ENCODE data around the gene RECQL5.

RECQL5 gene

DNA sequence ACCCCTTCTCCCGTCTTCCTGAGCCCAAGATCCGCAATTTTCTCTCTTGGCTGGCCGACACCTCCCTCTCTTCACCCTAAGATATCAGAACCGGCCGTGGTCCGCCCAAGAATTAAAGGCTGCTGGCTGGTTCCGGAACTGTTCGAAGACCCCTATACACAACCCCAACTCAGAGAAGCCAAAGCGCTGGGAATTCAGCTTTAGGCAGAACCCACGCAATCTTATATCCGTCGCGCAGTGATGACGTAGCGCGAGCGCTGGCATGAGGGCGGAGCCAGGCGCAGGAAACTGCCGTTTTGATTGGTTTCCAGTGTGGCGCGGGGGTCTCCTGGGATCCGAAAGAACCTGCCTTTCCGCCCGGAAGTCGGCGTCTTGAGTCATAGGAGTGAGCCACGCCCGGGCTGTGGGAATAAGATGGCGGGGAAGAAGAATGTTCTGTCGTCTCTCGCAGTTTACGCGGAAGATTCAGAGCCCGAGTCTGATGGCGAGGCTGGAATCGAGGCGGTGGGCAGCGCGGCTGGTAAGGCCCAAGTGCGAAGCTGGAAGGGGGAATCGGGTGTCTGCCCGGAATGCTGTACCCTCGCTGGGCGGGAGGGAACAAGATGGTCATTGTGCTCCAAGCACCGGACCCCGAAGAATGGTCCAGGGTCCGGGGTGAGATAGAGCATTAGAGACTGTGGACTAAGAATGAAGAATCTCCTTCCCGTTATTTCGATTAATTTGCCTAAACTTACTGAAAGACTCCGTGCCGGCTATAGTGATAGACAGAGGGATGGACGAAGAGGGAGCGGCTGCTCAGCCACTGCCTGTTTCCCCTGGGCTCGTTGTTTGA, at the start of gene RECQL5, which contains the start of gene SAP30BP:
Gene RECQL5 (minus strand): TSS at position 196 of the 832 bp plus-strand sequence. CDS start 597 bp downstream, outside the sequence.
Gene SAP30BP (plus strand): TSS at position 380 of the 832 bp plus-strand sequence. CDS start 35 bp downstream, at position 415.
- peak; percentile 98 for DNase-seq

DNA sequence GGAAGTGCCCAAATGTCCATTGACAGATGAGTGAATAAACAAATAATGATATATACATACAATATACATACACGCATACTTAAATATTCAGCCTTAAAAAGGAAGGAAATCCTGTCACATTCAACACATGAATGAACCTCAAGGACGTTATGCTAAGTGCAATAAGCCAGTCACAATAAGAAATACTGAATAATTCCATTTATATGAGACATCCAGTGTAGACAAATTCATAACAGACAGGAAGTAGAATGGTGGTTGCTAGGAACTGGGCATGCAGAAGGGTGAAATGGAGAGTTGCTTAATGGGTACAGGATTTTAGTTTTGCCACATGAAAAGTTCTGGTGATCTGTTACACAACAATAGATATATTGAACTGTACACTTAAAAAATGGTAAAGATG, 45.5 kb upstream of the RECQL5 start:
- DNase-seq = no peak

DNA sequence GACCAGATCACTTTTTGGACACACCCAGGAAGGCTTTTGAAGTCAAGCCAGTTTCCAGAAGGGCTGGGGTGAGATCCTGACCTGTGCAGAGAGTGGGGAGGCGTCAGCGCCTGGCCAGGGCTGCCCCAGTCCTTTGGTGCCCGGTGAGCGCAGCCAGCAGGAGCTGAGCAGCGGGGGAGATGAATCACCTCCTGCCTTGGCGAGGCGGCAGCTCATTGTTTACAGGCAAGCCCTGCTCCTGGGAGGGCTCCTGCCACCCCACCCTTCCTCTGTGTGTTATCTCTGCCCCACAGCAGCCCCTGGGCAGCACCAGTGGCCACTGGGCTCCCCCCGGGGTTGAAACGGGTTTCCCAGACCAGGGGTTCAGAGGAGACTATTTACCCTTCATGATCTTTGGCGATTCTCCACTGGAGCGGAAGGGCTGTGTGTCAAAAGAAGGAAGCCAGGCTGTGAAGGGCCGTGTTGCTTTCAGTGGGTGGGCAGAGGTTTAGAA, 40.2 kb upstream of the RECQL5 start:
- no peak for DNase-seq

DNA sequence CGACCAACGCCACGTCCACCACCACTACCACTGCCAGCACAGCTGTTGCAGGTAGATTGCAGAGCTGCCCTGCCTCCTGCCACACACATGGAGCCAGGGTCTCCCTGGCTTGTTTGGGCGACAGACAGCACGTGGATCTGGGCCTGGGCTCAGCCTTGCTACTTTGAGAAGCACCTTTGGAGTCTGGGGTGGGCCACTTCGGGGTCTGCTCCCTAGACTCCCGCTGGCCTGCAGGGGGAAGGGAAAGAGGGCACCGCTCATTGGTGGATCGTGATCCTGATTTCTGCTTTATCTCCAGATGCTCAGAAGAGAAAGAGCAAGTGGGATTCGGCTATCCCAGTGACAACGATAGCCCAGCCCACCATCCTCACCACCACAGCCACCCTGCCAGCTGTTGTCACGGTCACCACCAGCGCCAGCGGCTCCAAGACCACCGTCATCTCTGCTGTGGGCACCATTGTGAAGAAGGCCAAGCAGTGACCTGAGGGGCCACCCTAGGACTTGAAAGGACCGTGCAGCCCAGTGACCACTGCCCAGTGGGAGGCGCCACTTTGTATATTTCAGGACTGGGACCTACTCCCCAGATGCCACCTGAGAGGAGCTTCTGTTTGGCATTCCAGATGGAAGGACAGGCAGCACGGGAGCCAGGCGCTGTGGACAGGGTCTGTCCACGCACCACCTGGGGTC, 39.2 kb upstream of the RECQL5 start:
- DNase-seq = no peak

DNA sequence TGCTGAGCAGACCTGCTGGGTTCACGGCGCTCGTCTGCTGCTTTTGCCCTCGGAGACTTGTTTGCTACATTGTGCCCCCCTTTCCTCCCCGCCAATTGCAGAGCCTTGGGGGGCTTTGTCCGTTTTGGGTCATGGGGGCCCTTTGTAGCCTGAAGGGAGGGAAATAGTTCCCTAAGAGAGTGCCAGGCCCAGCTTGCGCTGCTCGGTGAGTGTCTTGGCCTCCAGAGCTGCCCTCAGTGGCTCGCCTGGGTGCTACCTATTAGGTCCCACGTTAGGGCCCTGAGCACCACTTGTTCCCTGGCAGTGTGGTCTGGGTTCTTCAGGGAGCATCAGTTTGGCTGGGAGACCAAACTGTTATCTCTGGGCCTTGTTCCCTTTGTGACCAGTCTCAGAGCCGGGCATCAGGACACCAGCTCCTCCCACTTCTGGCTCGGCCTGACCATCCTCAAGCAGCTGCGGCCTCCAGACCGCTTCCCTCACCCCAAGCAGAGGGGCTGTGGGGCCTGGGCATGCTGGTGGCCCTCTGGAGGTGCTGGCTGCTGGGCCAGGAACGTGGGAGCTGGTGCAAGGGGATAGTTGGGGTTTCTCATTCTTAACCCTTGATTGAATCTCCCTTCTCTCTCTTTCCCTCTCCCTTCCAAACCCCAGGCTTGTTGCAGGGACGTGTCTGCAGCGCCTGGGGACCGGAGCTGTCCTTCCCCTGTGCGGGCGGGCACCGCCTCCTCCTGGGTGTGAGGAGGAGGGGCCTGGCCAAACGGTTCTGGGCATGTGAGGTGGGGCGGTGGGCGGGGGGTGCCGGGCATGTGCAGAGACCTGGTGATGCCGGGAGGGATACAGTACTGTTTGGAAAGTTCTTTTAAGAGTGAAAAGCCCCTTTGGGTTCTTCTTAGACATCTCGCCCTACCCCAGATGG, 38.3 kb upstream of the RECQL5 start:
- DNase-seq = no peak

DNA sequence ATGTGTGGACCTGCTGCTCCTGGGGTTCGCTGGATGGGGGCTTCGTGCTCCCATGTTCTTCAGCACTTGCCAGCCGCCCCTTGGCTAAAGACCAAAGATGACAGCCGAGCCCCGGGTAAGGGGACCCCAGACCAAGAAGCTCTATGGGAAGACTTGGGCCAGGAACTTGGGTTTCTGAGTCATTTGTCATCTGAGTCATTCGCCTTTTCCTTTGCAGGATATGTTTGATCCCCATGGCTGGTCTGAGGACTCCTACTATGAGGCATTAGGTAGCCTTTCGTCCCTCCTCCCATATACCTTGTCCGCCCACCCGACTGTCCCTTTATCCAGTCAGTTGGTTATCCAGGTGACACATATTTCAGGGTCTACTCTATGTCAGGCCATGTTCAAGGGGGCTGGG, 36.6 kb upstream of the RECQL5 start:
- no peak for DNase-seq

DNA sequence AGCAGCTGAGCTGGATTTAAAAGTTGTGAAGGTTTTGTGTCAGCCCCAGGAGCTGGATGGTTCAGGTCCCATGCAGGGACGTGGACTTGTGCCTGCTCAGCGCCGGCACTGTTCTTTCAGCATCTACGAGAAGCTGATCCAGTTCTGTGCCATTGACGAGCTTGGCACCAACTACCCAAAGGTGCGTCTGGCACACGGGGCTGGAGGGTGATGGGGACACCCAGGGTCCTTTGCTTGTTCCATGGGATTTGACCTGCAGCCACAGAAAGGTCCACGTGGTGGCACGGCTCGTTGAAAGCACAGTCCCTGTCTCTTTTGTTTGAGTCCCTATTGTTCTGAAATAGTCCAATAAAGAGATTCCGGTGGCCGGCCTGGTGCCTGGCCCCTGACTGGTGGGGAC, 36.2 kb upstream of the RECQL5 start:
- DNase-seq = no peak

DNA sequence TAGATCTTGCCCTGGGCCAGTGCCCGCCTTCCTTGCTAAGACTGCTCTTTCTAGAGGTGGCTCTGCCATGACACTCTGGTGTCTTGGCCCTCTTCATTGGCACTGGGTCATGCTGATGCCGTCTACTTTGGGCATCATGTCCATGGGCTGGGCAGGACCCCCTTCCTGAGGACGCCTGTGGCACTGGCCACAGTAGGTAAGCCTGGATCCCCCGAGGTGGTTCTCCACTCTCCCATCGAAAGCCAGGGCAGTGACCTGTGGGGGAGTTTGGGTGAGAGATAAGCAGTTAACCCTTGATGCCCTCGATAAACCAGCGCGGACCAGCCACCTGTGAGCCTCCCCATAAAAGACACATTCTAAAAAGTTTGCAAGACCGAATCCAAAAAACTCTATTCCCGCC, 34.3 kb upstream of the RECQL5 start:
- no peak for DNase-seq

DNA sequence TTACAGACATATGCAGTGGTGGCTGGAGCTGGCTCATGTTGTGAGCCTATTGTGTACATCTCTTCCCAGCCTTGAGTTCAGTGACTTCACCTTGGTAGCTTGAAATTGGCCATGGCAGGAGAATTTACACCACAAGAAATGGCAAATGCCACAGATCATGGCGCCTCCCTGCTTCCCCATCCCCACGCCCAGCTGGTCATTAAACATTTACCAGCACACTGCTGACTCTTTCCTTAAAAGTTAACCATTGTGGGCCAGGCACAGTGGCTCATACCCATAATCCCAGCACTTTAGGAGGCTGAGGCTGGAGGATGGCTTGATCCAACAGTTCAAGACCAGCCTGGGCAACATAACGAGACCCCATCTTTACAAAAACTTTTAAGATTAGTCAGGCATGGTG, 31.7 kb upstream of the RECQL5 start:
- no peak for DNase-seq

DNA sequence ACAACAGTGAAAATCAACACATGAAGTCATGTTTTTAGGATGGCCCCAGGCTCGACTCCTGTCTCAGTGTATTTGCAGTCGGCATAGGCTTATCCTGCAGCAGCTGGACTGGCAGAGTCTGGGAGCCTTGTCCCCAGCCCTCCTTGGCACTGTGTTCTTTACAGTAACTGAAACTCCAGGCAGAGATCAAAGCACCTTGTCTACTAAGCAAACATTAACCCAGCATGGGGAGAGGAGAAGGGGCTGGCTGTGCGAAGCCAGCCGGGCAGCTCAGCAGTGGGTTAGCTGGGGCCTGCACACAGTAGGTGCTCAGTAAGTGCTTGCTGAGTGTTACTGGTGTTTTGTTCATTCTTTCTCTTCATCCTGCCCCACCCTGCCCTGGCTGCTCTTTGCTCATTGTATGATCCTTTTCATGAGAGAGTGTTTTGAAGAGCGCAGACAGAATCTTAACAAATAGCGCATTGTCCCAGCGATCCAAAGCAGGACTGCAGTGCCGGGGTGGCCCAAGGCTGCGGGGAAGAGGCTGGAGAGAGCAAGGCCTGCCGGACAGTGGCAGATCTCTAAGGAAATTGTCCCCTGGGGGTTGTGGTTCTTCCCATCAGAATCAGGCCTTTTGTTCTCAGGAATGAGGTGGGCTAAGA, 30.8 kb upstream of the RECQL5 start:
- DNase-seq = no peak

DNA sequence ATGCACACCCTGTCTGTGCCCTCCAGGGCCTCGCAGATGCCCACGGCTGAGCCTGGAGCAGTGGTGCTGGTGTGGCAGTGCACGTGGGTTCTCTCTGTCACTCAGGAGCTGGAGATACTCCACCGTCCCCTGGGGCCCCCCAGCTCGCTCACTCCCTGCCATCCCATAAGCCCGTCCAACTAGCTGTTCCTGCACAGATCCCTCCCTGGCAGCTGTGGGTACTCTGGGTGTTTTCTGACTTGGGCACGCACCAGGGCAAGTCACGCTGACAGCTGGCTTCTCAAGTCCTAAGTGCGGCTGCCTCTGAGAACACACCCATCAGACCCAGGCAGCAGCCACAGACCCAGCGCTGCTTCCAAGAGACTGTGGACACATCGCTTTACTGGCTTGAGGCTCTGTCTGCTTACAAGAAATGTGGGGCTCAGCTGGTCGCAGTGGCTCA, 28.9 kb upstream of the RECQL5 start:
- no peak for DNase-seq

DNA sequence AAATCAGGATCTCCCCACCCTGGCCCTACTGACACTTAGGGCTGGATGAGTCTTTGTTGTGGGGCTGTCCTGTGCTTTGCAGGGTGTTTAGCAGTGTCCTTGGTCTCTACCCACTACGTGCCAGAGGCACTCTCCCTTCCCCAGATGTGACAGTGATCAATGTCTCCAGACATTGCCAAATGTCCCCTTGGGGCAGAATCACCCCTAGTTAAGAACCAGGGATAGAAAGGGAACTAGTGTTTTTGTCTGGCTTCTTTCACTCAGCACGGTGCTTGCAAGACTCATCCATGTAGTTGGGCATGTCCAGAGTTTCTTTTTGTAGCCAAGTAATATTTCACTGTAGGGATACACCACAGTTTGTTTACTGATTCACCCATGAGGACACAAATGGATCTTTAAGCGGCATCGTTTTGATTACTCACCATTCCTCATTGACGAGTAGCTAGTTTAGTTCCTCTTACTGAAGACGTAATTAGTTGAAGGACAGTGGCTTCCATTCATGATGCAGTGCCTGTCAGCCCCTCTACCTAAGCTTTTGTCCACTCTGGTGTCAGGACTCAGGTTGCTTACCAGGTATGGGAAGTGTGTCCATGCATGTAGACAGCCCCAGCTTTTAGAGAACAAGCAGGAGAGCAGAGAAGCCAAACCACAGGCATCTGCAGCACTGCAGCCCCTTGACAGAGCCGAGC, 28.3 kb upstream of the RECQL5 start:
- DNase-seq = peak; percentile 37

DNA sequence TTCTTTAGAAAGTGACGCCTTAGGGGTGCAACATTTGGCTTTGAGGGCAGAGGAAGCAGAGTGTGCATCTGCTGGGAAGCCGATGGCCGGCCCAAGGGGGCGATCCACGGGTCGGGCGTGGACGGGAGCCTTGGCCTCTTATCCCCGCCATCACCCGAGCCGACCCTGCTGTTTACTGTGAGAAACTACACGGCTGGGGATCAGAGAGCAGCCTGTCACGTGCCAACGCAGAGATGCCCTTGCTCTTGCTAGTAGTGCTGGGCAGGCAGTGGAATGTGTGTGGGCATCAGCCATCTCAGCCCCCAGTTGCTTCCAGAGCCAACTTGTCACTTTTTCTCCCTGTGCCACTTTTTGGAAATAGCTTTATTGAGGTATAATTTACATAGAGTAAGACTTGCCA, 27.6 kb upstream of the RECQL5 start:
- DNase-seq = no peak

DNA sequence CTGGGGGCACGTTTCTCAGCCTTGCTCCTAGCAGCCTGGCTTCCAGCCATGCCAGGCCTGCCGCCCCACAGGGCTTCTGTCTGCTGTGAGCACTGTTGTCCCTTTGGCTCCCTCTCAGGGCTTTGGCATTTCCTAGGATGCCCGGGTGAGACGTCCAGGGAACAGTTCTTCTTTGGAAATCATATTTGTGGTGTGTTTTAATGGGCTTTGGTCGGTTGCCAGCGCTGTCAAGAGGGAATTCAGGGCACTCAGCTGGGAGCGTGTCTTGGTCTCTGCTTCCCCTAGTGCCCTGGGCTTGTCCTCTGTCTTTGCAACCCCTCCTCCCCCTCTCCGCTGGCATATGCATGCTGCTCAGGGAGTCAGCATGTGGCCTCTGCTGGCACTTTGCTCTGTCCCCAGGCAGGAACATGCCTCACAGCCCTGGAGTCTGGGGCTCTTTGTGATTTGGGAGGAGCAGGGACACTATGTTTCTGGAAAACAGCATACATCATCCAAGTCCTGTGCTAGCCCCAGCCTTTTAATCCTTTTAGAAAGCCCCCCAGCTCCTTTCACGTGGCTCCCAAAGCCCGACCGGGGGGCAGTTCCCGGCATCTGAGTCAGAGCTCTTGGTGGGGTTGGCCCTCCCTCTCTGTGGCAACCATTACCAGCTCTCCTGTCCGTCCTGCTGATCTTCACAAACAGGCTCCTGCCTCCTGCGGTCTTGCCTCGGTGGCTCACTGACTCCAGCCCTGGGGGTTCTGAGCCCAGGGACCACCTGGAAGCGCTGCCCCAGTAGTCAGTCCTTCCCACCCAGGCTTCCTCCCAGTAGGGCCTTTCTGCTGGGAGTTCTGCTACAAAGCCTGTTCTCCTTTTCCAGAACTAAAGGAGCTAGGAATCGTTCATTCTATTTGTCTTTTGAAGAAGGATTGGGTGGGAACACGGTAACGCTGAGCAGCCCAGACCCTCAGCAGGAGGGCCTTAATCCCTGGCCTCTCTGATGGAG, 26.8 kb upstream of the RECQL5 start:
- peak; percentile 90 for DNase-seq

DNA sequence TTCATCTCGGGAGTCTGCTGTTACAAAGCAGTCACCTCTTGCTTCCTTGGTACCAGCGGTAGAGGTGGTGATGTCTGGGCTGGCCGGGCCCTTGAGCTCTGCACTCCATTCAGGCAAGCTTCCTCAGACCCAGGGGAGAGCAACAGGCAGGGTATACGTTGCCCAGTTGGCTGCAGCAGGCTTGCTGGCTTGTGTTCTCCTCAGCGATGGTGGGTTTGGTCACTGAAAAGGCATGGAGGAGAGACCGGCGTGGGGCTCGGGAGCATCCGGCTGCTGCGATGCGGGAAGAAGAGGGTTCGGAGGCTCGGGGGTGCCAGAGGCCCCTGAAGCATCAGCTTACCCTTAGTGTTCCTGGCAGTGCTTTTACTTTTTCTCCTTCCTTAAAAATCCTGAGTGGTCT, 26.0 kb upstream of the RECQL5 start:
- no peak for DNase-seq

DNA sequence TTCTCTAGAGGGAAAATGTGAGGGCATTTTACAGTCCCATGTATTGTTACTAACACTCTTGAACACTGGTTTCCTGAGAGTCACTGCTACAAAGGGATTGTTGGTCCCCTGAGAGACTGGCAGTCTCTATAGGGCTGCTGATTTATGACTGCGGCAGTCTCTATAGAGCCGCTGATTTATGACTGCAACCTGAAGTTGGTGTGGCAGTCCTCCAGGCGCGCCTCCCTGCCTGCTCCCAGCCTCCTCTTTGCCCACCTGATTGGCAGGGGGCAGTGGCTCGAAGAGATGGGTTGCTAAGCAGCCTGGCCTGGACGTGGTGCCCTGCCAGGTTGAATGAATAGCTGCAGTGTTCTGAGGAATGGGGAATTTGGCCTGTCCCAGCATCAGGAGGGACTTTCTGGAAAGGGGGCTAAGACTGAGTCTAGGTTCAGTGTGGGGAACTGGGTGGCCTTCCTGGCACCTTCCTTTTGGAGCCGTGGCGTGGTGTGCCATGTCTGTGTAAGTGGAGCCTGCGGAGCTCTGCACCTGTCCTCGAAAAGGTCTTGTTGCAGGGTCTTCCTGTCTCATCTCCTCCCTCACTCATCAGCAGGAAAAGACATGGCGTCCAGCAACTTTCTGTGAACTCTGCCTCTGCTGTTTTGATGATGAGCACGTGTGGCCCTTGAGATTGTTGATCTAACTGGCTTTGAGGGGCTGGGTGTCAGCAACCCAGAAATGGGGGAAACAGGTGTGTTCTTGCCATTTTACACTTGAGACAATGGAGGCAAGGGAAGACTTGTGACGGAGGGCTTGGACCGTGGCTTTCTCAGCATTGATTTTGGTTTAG, 25.1 kb upstream of the RECQL5 start:
- no peak for DNase-seq

DNA sequence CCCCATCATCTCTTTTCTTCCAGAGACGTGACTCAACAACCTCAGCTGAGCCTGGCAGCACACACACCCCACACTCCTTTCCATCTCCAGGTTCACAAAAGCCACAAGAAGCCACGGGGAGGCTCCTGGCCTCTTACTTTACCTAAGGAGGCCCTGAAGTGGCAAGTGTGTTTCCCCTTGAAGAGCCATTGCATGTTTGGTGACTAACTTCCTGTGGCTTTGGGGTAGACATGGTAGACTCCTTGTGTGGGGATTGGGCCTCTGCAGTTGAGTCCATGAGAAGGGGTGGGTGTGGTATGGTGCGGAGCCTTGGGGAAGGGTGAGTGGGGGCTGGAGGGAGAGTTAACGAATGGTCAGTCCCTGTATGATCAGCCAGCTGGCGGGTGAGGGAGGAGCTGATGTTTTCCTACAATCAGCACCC, 24.4 kb upstream of the RECQL5 start:
- peak; percentile 52 for DNase-seq

DNA sequence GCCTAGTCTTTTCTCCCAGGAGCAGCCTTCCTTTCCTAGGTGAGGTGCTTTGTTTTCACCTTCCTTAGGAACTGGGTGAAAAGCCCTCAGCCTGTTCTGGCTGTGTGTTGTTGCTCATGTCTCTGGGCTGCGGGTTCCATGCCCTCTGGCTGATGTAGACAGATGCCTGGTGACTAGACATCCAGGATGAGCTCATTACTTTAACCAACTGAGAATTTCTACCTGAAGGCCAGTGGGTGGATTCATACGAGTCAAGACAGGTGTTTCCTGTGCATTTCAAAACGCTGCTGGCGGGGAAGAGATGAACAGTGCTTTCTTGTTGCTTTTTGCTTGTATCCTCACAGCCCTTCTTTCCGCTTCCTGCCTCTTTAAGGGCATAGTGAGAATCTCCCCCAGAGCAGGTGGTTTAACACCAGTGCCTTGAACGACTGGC, 22.5 kb upstream of the RECQL5 start:
- DNase-seq = no peak

DNA sequence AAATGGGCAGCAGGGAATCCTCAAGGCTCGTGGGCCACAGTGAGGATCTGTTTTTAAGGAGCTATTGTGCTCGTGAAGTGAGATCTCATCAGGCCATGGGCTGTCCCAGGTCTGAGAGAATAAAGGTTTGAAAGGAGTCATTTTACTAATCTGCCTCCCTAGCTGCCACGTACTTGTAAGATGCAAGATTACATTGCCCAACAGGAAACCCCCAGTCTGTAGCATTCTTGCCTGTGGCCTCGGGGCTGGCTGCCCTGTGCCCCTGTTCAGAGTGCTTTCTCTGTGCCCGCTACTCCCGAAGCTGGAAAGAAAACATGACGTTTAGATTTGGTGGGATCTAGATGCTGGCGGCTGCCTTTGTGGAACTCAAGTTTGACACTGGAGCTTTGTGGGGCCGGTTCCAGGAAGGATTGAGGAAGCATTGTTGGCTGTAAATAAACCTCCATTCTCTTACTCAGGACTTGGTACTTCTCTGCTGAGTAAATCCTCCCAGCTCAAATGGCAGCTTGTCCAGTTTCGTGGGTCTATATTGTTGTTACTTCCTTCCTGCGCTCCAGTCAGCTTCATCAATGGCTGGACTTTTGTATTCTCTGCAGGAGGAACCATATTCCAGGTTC, 21.4 kb upstream of the RECQL5 start:
- no peak for DNase-seq
